Measurements from ENCODE around the gene RAPGEF4. TPM values are rescaled to one million over a fixed set of nuclear protein-coding genes. Genes with fewer than 3 reads are reported as not detected.

Gene RAPGEF4
- total RNA-seq, 2 experiments from 2014 or later: 0.23 to 0.40 TPM

DNA sequence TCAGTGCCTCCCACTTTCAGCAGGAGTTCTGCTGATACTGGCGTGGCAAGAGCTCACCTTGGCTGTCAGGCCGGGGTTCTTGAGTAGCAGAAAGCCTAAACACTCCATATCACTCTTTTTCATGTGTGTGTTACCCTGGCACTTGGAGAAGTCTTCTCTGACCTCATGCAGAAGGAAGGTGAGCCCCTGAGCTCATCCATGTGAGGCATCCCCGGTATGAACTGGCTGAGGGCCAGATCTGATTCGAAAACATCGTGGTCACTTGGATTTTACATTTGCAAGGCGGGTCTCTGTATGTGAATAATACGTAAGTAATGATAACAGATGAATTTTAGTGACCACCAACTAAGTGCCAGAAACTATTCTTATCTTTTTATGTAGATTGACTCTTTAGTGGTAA, 93.6 kb downstream of the RAPGEF4 start:
- Mint-ChIP-seq H3K27me3 (peaks cover 17% of the 10 kb centered on the region), H3K4me1 (no peaks in the 10 kb centered on the region), H3K9me3 (no peaks in the 10 kb centered on the region), H3K4me3 (no peak overlapping the region), H3K27ac (no peak overlapping the region), H3K36me3 (ENCODE audit: low read depth) (no peaks in the 10 kb centered on the region)
- DNase-seq: no peak
- ChIA-PET POLR2A (no interaction called here), CTCF (interaction anchor here (1.2 kb wide), 1 partner anchor 103 kb away, joined by 5 read pairs; no protein-coding TSS in a partner anchor)

DNA sequence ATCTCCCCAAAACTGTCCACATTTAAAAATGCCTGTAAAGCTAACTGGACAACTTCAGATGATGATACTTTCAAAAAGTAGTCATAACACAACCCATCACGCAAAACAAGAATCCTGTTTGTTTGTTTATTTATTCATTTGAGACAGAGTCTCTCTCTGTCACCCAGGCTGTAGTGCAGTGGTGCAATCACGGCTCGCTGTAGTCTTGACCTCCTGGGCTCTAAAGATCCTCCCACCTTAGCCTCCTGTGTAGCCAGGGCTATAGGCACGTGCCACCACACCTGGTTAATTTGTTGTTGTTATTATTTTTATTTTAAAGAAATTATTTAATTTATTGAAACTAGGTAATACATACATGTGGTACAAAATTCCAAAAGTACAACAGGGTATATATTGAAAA, 94.8 kb downstream of the RAPGEF4 start:
- H3K27me3 Mint-ChIP-seq: peaks cover 13% of the 10 kb centered on the region

DNA sequence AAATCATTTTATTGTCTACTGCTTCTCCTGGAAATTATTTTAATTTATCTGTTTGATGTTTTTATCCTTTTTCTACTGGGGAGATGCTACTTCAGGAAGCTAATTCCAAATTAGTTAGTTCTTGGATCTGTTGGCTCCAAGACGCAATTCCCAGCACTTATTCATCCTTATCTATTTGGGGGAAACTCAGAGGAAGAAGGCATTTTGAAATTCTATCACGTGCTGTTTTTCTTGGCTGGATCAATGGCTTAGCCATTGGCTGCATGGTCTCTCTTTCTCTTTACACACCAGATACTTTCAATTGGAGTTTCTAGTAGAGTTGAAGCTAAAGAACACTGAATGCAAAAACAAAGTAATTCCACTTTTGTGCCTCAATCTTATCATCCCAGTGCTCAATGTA, 98.3 kb downstream of the RAPGEF4 start:
- Mint-ChIP-seq H3K27me3 (peaks cover 10% of the 10 kb centered on the region), H3K36me3 (ENCODE audit: low read depth) (no peaks in the 10 kb centered on the region), H3K4me3 (no peak overlapping the region), H3K9me3 (no peaks in the 10 kb centered on the region), H3K4me1 (peaks cover 5% of the 10 kb centered on the region), H3K27ac (no peak overlapping the region)
- POLR2A ChIA-PET: no interaction called here
- CTCF ChIA-PET: no interaction called here
- DNase-seq: no peak

More for the DNA sequence above, 94.8 kb downstream of the RAPGEF4 start:
- no peak overlapping the region for H3K27ac Mint-ChIP-seq
- no peaks in the 10 kb centered on the region for H3K36me3 Mint-ChIP-seq (ENCODE audit: low read depth)
- H3K4me3 Mint-ChIP-seq: no peak overlapping the region
- no peaks in the 10 kb centered on the region for H3K4me1 Mint-ChIP-seq
- no peaks in the 10 kb centered on the region for H3K9me3 Mint-ChIP-seq
- DNase-seq: no peak
- CTCF ChIA-PET: no interaction called here
- POLR2A ChIA-PET: no interaction called here

DNA sequence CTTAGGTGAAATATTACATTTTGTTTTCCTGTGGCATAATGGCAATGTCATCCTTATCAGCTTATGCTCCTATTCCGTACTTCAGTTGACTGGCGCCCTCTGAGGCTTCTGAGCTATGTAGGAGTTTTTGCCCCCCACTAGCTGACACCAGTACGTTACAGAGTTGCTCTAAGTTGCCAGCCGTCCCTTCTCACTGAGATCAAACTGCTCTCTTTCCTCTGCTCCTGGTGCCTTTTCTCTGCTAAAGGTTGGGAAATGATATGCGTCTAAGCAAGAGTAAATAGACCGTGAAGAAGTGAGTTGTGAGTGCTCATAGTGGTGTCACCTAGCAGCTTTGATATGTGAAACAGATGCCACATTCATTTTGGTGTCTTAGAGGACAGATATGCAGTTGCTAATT, 99.2 kb downstream of the RAPGEF4 start:
- ChIA-PET CTCF (no interaction called here), POLR2A (no interaction called here)
- H3K4me3 Mint-ChIP-seq: no peak overlapping the region

DNA sequence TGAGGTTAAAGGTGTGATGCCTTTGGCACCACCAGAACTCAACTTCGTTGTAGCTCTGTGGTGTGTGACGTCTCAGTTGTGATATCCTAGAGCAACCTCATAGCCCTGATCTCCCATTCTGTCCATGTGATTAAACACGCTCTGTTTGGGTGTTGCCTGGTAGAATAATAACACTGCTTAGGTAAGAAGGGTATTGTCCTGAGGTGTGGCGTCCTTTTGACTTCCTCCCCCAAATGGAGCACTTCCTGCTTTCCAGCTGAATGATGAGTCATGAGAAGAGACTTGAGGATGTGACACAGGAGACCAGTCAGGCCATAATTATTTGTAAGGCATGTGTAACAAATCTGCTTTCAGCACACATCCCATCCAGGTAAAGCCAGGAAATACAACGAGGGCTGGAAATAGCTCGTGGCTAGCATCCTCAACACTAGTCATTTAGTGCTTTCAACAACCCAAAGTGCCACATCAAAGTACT, 100.7 kb downstream of the RAPGEF4 start:
- peaks cover 16% of the 10 kb centered on the region for H3K27me3 Mint-ChIP-seq
- no peak for DNase-seq
- ChIA-PET CTCF (interaction anchor here (1.0 kb wide), 1 partner anchor 30 kb away, joined by 3 read pairs; no protein-coding TSS in a partner anchor), POLR2A (no interaction called here)
- no peak overlapping the region for H3K4me3 Mint-ChIP-seq
- H3K4me1 Mint-ChIP-seq: peaks cover 5% of the 10 kb centered on the region
- H3K36me3 Mint-ChIP-seq (ENCODE audit: low read depth): no peaks in the 10 kb centered on the region
- no peak overlapping the region for H3K27ac Mint-ChIP-seq
- no peaks in the 10 kb centered on the region for H3K9me3 Mint-ChIP-seq

More for the DNA sequence above, 99.2 kb downstream of the RAPGEF4 start:
- Mint-ChIP-seq H3K36me3 (ENCODE audit: low read depth) (no peaks in the 10 kb centered on the region), H3K4me1 (peaks cover 5% of the 10 kb centered on the region), H3K9me3 (no peaks in the 10 kb centered on the region), H3K27ac (no peak overlapping the region), H3K27me3 (peaks cover 14% of the 10 kb centered on the region)
- no peak for DNase-seq

DNA sequence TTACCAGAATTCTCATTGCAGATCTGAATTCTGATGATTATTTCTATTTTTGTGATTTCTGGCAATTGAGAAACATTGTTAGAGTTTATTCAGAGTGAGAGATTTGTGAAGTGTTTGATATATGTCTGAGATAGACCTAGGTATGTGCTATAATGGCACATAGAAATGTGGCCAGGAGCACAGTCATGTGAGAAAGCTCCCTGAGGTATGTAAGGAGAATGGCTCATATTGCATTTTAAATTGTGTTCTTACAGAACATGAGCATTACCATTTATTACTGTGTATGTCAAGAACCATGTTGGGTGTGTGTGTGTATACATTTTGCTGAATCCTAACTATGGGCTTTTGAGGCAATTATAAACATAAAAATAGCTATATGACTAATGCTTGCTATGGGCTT, 101.2 kb downstream of the RAPGEF4 start:
- DNase-seq: no peak

DNA sequence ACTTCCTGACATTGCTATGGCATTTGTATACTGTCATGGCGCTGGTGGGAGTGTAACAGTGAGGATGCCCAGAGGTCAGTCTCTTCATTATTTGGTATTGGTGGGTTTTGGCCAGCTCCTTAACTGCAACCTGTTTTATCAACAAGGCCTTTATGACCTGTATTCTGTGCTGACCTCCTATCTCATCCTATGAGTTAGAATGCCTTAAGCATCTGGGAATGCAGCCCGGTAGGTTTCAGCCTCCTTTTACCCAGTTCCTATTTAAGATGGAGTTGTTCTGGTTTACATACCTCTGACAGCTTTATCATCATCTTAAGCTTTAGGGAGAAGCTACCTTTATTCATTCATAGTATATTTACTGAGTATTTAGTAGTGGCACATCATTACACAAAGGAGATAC, 103.8 kb downstream of the RAPGEF4 start:
- Mint-ChIP-seq H3K4me1 (peaks cover 5% of the 10 kb centered on the region), H3K27ac (no peak overlapping the region), H3K9me3 (no peaks in the 10 kb centered on the region), H3K27me3 (peaks cover 17% of the 10 kb centered on the region), H3K4me3 (no peak overlapping the region), H3K36me3 (ENCODE audit: low read depth) (no peaks in the 10 kb centered on the region)
- ChIA-PET POLR2A (no interaction called here), CTCF (no interaction called here)
- no peak for DNase-seq

More for the DNA sequence above, 101.2 kb downstream of the RAPGEF4 start:
- CTCF ChIA-PET: interaction anchor here (1.0 kb wide), 1 partner anchor 30 kb away, joined by 3 read pairs; no protein-coding TSS in a partner anchor
- no peak overlapping the region for H3K4me3 Mint-ChIP-seq
- H3K27me3 Mint-ChIP-seq: peaks cover 16% of the 10 kb centered on the region
- POLR2A ChIA-PET: no interaction called here
- peaks cover 5% of the 10 kb centered on the region for H3K4me1 Mint-ChIP-seq
- no peak overlapping the region for H3K27ac Mint-ChIP-seq
- no peaks in the 10 kb centered on the region for H3K36me3 Mint-ChIP-seq (ENCODE audit: low read depth)
- H3K9me3 Mint-ChIP-seq: no peaks in the 10 kb centered on the region

DNA sequence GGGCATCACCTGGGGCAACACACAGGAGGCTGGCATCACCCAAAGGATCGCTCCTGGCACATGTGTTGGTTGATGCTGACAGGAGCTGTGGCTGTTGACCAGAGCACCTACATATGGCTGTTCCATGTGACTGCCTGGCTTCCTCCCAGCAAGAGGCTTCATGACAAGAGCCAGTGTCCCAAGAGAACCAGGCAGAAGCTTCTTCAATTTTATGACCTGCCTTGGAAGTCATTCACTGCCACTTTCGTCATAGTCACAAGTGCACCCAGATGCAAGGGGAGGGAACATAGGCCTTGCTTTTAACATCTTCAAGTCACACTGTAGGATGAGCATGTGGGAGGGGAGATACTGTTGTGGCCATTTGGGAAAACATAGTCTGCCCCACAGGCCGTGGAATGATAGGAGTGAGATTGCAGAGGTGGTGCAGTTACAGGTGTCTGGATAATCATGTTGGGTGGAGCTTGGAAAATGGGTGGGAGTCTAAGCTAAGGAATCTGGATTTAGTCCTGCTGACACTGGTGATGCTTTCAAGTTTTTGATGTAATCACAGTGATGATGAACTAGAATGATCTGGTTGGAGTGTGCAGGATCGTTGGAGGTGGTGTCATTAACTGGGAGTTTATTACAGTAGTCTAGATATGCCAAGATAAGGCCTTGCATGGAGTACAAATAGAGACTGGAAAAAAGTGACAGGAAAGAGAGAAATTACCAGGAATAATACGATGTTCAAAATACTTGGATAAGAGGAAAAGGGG, 107.0 kb downstream of the RAPGEF4 start:
- peaks cover 14% of the 10 kb centered on the region for H3K27me3 Mint-ChIP-seq

DNA sequence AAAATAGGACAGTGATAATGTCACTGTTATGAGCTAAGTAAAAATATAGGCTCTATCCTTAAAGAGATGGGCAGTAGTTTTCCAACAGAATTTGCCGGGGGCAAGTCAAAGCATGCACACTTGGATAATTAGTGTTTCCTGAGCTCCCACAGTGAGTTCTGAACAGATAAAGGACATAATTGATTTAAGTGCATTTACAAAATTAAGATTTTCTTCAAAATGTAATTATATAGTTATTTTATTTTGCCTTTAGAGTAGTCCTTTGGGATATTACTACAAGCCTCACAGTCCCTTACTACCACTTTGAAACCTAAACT, 107.6 kb downstream of the RAPGEF4 start:
- Mint-ChIP-seq H3K4me1 (no peaks in the 10 kb centered on the region), H3K4me3 (no peak overlapping the region), H3K9me3 (no peaks in the 10 kb centered on the region), H3K27me3 (peaks cover 13% of the 10 kb centered on the region), H3K36me3 (ENCODE audit: low read depth) (no peaks in the 10 kb centered on the region), H3K27ac (no peak overlapping the region)
- POLR2A ChIA-PET: no interaction called here
- no peak for DNase-seq
- CTCF ChIA-PET: no interaction called here

More for the DNA sequence above, 107.0 kb downstream of the RAPGEF4 start:
- no peaks in the 10 kb centered on the region for H3K36me3 Mint-ChIP-seq (ENCODE audit: low read depth)
- no peaks in the 10 kb centered on the region for H3K9me3 Mint-ChIP-seq
- no peaks in the 10 kb centered on the region for H3K4me1 Mint-ChIP-seq
- no peak overlapping the region for H3K4me3 Mint-ChIP-seq
- no peak for DNase-seq
- ChIA-PET POLR2A (no interaction called here), CTCF (no interaction called here)
- no peak overlapping the region for H3K27ac Mint-ChIP-seq

DNA sequence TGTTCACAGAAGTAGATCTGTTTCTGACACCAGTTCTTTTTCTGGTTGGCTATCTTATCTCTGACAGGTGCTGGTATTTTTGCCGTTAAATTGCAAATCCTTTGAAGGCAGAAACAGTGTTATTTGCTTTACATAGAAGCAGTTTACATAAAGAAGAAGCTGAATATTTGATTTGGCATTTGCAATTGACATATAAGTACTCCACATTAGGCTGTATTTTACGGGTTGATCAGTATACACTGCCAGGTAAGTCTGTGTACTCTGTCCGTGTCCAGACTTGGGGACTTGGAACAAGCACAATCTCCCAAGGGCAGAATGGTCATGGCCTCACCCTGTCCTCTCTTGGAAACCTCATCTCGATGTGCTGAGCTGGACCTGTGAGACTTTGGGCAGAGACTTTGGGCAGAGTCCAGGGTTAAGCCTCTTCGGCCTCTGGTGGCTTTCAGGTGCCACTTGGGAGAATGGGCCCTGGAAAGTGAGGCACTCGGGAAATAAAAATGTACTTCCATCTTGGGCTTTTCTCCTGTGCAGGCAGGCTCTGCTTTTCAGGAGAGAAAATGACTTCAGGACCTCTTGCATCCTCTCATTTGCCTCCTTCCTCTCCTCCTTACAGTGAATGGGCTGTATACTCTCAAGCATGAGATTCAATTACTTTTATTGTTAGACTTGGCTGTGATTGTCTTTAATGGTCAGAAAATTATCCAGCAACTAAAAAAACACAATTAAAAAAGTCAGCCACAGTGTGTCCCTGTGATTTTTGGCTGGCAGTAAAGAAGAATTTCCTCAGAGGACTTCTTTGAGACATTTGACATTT, 108.5 kb downstream of the RAPGEF4 start:
- H3K27me3 Mint-ChIP-seq: peaks cover 13% of the 10 kb centered on the region
- no peak for DNase-seq
- no peaks in the 10 kb centered on the region for H3K4me1 Mint-ChIP-seq
- H3K9me3 Mint-ChIP-seq: no peaks in the 10 kb centered on the region
- no peak overlapping the region for H3K27ac Mint-ChIP-seq
- POLR2A ChIA-PET: no interaction called here
- H3K4me3 Mint-ChIP-seq: no peak overlapping the region
- CTCF ChIA-PET: no interaction called here
- no peaks in the 10 kb centered on the region for H3K36me3 Mint-ChIP-seq (ENCODE audit: low read depth)

DNA sequence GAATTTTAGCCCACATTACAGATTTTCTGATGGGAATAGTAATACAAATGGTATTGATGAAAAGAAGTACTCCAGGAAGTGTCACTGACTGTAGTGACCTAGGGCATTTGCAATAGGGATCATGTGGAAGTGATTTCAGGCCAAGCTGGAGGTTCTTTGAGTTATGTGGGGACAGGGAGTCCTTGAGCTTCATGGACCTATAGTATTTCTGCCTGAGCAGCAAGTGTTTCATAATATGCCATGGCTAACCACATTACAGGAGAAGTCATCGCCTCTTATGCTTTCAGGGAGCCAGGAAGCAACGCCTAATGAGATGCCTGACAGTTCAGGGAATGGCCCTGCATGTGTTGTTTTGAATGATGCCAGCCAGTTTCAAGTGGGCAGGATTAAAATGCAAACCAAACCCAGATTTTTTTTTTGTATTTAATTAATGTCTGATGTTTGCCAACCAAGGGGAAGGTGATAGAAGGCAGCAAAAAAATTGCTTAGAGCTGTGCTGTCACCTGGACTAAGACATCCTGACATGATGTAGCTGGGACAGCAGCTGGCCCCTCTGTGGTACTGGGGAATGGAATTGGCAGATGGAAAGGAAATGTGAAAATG, 109.5 kb downstream of the RAPGEF4 start:
- DNase-seq: no peak
- no peak overlapping the region for H3K27ac Mint-ChIP-seq
- peaks cover 8% of the 10 kb centered on the region for H3K27me3 Mint-ChIP-seq
- H3K4me1 Mint-ChIP-seq: no peaks in the 10 kb centered on the region
- H3K9me3 Mint-ChIP-seq: no peaks in the 10 kb centered on the region
- no peak overlapping the region for H3K4me3 Mint-ChIP-seq
- ChIA-PET CTCF (no interaction called here), POLR2A (no interaction called here)
- H3K36me3 Mint-ChIP-seq (ENCODE audit: low read depth): no peaks in the 10 kb centered on the region

DNA sequence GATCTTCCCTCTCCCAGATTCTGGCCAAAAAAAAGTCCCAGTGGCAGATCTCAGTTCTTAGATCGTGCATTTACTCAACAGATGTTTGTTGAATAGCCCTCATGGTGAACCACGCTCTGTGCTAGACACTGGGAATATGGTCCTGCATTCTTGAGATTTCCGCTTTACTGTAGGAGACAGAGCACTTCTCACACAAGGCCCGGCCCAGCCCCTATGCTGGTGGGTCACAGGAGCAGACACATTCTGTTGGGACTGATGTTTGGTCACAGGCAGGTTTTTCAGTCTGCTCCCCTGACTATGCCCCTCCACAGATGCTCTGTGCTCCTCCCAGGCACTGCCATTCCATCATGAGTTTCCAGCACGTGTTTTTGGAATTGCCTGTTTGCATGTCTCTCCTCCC, 110.9 kb downstream of the RAPGEF4 start:
- Mint-ChIP-seq H3K9me3 (no peaks in the 10 kb centered on the region), H3K27me3 (peaks cover 5% of the 10 kb centered on the region), H3K27ac (no peak overlapping the region), H3K36me3 (ENCODE audit: low read depth) (no peaks in the 10 kb centered on the region), H3K4me3 (no peak overlapping the region), H3K4me1 (no peaks in the 10 kb centered on the region)
- ChIA-PET CTCF (no interaction called here), POLR2A (no interaction called here)
- no peak for DNase-seq

DNA sequence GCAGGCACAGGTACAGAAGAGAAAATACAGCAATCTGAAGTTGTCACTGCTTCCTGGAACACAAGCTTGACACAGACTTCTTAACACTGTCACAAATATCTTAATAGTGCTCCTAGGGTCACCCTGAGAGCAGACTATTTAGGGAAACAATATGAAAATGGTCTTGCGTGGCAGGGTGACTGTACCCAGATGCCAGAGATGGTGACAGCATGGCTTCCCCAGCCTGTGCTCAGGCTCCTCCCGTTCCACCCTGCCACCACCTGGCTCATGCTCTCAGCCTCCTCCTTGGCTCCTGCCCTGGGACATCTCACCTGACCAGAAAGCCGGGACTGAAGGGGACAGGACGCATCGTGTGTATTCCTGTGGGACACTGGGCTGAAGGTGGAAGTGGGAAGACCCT, 111.5 kb downstream of the RAPGEF4 start:
- DNase-seq: no peak
- H3K9me3 Mint-ChIP-seq: no peaks in the 10 kb centered on the region
- ChIA-PET CTCF (no interaction called here), POLR2A (no interaction called here)
- H3K27ac Mint-ChIP-seq: no peak overlapping the region
- H3K4me1 Mint-ChIP-seq: no peaks in the 10 kb centered on the region
- H3K36me3 Mint-ChIP-seq (ENCODE audit: low read depth): no peaks in the 10 kb centered on the region
- peaks cover 5% of the 10 kb centered on the region for H3K27me3 Mint-ChIP-seq
- no peak overlapping the region for H3K4me3 Mint-ChIP-seq
